Activated CD8-positive, alpha-beta memory T cell treated with anti-CD3 and anti-CD28 coated beads, Interleukin-2, amount 50 U/mL, for 48 hours (primary cell): ENCODE results near the gene CD46.
A peak's percentile ranks its signal among the peaks of the same experiment; 100 is the strongest.
"Not testable (repeated sequence)": the region's sequence is repeated elsewhere in the genome, so short reads cannot be mapped to it uniquely, and the experiment has no call there.

ENCODE experiments used
- DNase-seq: peaks from one replicate; pipeline ENCODE4 v3.0.0-alpha.2; 2020

The CD46 gene

DNA sequence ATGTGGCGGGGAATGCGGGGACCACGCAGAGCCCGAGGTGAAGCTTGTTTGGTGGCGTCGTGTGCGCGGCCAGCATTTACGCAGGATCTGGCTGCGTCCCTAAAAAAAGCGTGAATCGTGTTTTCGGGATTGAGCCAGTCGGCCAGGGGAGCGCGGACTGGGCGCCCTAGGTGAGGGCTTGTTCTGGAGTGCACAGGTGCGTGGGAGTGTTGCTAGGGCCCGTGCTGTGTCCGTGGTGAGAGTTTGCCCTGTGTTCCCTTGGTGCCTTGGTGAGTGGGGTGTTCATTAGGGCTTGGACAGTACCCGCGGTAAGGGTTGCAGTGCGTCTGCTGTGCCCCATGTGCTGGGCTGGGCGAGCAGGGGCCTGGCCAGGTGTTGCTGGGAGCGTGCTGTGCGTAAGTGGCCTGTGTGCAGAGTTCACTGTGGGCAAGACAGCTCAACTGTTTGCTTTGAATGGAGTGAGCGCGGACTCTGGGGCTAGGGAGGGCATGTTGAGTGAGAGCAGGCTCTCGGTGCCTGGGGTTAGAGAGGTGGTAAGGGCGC, 673 bp downstream of the CD46 start:
- DNase-seq = peak; percentile 67

DNA sequence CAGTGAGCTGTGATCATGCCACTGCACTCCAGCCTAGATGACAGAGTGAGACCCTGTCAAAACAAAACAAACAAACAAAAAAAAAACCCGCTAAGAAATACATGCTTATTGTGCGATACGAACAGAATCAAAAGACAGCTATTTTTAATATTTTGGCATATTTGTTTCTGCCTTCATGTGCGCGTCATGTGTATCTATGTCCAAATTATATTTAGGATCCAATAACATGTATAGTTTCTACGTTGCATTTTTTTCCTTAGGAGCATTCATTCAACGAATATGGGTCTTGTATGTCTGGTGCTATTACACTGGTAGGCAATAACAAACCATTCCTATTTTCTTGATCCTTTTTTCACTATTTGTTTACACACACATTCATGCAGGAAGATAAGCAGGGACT, 1.8 kb downstream of the CD46 start:
- no peak for DNase-seq

DNA sequence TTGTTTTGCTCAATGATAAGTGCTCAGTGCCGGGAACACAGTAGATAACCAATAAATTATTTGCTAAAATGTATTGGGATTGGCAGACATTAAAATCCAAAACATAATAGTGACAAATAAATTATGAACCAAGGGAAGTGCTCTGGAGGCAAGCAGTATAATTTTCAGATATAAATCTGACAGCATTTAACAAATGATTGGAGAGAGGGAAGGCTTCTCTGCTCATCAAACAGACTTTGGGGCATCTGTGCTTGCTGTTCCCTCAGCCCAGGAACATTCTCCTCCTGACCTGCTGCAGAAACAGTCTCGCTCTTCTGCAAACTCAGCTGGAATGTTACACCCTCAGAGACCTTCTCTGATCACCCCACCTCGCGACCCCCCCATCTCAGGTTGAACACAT, 2.2 kb downstream of the CD46 start:
- no peak for DNase-seq

DNA sequence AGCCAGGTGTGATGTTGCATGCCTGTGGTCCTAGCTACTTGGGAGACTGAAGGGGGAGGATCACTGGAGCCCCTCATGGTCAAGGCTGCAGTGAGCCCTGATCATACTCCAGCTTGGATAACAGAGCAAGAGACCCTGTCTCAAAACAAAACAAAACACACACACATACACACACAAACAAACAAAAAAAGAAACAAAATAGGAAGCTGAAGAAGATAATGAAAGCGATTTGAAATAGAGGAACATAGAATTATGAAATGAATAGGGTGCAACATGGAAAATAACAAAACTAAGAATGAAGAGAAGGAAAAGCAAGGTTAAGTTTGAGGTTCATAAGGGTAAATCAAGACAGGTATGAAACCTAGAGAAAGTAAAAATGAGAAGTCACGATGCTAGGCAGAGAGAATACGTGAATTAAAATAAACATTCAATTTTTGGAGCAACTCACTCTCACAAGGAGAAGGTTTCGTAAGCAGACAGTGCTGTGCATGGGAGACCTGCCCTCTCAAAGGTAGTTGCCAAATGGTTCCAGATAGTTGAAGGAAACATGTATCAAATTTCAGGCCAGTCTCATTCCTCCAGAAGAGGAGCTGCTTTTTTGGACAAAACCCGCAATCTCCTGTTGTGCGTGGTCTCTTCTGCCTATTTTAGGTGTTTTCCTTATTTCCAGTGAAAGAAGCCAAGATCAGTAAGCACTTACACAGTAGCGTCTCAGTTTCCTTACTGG, 3.3 kb downstream of the CD46 start:
- no peak for DNase-seq

- DNase-seq = no peak
Observed at GRCh38 chr1:207755846-207756693, 4.2 kb downstream of the CD46 start.

DNA sequence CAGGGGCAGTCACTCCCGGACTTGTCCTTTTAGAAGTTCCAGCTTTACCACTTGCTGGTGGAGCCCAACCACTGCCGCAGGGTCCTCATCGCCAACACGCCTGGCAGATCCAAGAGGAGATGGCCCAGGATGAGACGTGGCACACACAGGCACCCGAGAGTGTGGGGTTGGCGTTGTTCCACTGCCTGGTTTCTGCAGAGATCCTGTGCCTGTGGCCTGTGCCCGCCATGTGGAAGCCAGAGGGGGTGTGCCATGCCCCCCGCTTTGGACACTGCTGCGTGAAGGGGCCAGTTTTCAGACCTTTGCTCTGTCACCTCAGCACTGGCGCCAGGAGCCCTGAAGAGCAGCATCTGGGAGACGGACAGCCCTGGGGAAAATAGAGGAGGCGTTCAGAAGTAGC, 10.8 kb downstream of the CD46 start:
- DNase-seq = no peak

DNA sequence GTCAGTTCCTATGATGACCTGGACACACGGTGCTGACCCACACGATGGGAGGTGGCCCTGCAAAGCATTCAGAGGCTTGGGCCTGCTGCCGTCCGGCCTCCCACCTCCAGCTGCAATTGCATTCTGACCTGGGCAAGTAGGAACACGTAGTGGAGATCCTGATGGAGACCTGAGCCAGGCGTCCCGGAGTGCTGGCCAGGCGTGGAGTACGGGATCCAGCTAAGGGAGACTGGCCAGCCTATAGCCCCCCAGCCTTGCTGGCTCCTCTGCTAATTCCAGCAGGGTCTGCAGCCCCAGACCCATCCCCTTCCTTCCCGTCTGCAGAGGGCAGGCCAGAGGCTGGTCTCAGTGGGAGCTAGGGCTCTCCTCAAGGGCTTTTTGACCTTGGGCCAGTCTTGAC, 11.2 kb downstream of the CD46 start:
- no peak for DNase-seq

- no peak for DNase-seq
Observed at GRCh38 chr1:207763972-207764371, 12.1 kb downstream of the CD46 start.

DNA sequence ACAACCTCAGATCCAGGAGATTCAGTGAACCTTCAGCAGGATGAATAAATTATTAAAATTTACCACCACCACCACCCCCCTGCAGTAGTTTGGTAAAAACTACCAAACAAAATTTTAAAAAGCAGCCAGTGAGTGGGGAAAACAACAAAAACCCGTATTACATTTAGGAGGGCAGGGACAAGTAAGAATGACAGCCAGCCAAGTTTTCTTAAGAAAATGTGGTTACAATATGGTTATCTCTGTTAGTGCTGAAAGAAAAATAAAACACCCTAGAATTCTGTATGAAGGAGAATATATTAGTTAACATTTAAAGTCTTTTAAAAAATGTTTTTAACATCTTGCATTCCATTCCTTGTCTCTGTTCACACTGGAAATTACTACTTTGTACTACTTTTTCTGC, 14.7 kb downstream of the CD46 start:
- DNase-seq = no peak

DNA sequence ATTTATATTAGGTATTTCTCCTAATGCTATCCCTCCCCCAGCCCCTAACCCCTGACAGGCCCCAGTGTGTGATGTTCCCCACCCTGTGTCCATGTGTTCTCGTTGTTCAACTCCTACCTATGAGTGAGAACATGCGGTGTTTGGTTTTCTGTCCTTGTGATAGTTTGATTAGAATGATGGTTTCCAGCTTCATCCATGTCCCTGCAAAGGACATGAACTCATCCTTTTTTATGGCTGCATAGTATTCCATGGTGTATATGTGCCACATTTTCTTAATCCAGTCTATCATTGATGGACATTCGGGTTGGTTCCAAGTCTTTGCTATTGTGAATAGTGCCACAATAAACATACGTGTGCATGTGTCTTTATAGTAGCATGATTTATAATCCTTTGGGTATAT, 18.7 kb downstream of the CD46 start:
- DNase-seq = not testable (repeated sequence)

DNA sequence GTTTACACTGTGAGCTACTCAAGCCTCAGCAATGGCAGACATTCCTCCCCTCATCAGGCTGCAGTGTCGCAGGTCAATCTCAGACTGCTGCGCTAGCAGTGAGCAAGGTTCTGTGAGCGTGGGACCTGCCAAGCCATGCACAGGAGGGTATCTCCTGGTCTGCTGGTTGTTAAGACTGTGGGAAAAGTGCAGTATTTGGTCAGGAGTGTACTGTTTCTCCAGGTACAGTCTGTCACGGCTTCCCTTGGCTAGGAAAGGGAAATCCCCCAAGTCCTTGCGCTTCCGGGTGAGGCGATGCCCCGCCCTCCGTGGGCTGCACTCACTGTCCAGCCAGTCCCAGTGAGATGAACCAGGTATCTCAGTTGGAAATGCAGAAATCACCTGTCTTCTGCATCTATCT, 24.2 kb downstream of the CD46 start:
- not testable (repeated sequence) for DNase-seq

GRCh38 chr1:207777412-207777811, 25.6 kb downstream of the CD46 start:
- DNase-seq = not testable (repeated sequence)

GRCh38 chr1:207779008-207779407, 27.2 kb downstream of the CD46 start:
- no peak for DNase-seq

- no peak for DNase-seq
Observed at GRCh38 chr1:207781312-207781711, 29.5 kb downstream of the CD46 start.

- DNase-seq = no peak
Observed at GRCh38 chr1:207787776-207788175, 35.9 kb downstream of the CD46 start.

GRCh38 chr1:207789386-207789785, 37.5 kb downstream of the CD46 start:
- no peak for DNase-seq

GRCh38 chr1:207789792-207790787, 38.2 kb downstream of the CD46 start:
- DNase-seq = no peak

DNA sequence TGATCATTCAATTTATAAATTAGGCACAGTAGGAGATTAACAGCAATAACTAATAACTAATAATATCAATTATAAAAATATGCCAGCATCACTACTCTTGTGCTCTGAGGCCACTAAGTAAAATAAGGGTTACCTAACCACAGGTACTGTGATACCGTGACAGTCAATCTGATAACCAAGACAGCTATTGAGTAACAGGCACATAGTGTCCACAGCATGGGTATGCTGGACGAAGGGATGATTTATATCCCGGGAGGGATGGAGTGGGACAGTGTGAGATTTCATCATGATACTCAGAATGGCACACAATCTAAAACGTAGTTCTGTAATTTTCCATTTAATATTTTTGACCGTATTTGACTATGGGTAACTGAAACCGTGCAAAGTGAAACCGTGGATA, 39.4 kb downstream of the CD46 start:
- DNase-seq = no peak

DNA sequence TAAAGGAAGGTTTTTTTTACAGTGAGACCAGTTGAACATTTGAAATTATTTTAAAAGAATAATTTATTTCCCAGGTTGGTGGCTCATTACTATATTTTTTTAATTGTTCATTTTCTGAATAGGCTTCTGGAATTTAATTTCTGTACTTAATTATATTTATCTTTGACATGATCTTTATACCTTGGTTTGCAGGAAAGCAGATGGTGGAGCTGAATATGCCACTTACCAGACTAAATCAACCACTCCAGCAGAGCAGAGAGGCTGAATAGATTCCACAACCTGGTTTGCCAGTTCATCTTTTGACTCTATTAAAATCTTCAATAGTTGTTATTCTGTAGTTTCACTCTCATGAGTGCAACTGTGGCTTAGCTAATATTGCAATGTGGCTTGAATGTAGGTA, 41.5 kb downstream of the CD46 start:
- DNase-seq = no peak

- no peak for DNase-seq
Observed at GRCh38 chr1:207794861-207795260, 43.0 kb downstream of the CD46 start.

GRCh38 chr1:207797229-207797973, 45.5 kb downstream of the CD46 start:
- DNase-seq = peak; percentile 77

DNA sequence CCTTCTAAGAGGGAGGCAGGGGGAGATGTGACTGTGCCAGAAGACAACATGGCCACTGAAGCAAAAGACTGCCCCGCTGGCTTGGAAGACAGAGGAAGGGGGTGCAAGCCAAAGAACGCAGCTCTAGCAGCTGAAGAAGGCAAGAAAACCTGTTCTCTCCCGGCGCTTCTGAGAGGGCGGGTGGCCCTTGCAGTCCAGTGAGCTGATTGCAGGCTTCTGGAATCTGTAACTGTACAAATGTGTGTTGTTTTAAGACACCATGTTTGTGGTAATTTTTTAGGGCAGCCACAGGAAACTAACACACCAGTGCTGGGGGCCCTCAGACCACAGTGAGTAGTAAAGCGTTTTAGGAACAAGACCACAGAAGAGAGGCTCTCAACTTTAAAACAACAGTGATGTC, 47.0 kb downstream of the CD46 start:
- no peak for DNase-seq
